Kidney (tissue), 14 donors: ENCODE results near the gene GRIP2. TPM values are rescaled to one million over a fixed set of nuclear protein-coding genes. Genes with fewer than 3 reads are reported as not detected.

Experiments used
- DNase-seq, 5 donors: peaks; one replicate each; pipeline ENCODE4 v3.0.0-alpha.2; 2013 to 2020
- FAIRE-seq: peaks from 2 replicates; lab custom pipeline; 2012; peaks lifted over from hg19 to GRCh38; lab: Jason Lieb, UNC
- H3K27ac ChIP-seq, 2 donors: one replicate each; pipeline ENCODE4 v1.7.0; 2013; ENCODE audit warnings: low read depth in 2 of 2, low read length in 2 of 2, inconsistent platforms in 1 of 2
- H3K27me3 ChIP-seq: one replicate; pipeline ENCODE4 v1.7.1; 2013; ENCODE audit warnings: low read length, inconsistent platforms; ENCODE audit not compliant: control insufficient read depth, insufficient read depth
- H3K36me3 ChIP-seq, 3 donors: one replicate each; pipeline versions ENCODE4 v1.7.0 to v1.7.1; 2013; ENCODE audit warnings: low read length in 3 of 3, control low read depth in 1 of 3, inconsistent platforms in 1 of 3; ENCODE audit not compliant: insufficient read depth in 3 of 3, control insufficient read depth in 2 of 3
- H3K4me1 ChIP-seq, 3 donors: one replicate each; pipeline versions ENCODE4 v1.7.0 to v1.7.1; 2013; ENCODE audit warnings: low read length in 3 of 3, inconsistent platforms in 1 of 3, low read depth in 1 of 3; ENCODE audit not compliant: control insufficient read depth in 2 of 3, insufficient read depth in 2 of 3
- H3K4me3 ChIP-seq, 3 donors: one replicate each; pipeline versions ENCODE4 v1.7.0 to v1.8.1; 2013; ENCODE audit warnings: low read length in 3 of 3, control low read depth in 1 of 3, inconsistent platforms in 1 of 3
- H3K9ac ChIP-seq, 3 donors: one replicate each; pipeline versions ENCODE4 v1.7.0 to v1.7.1; 2013; ENCODE audit warnings: low read length in 3 of 3, control low read depth in 1 of 3, inconsistent platforms in 1 of 3
- H3K9me3 ChIP-seq, 3 donors: one replicate each; pipeline versions ENCODE4 v1.7.0 to v1.7.1; 2013; ENCODE audit warnings: low read length in 3 of 3, control low read depth in 1 of 3, inconsistent platforms in 1 of 3; ENCODE audit not compliant: control insufficient read depth in 2 of 3, insufficient read depth in 1 of 3
- CTCF ChIP-seq: IDR thresholded peaks from 3 replicates; pipeline ENCODE4 v1.5.1; 2012; ENCODE audit warnings: mild to moderate bottlenecking, moderate library complexity, borderline replicate concordance; ENCODE audit not compliant: insufficient read depth; ENCODE audit errors: extremely low read depth
- intact Hi-C: fragments of 100-400 bp; cut with DNase I; formaldehyde crosslinking; loops from one replicate; pipeline ENCODE4 v1.11.1; 2022
- polyA plus RNA-seq: library from polyadenylated mRNA; stranded (reverse); fragments of 350-450 nt; fragmentation: Illumina TruSeq; extraction: RNeasy Lipid Tissue Mini Kit (QIAGEN cat#74804); gene quantifications from one replicate; pipeline ENCODE4 v1.2.3, GENCODE V29; 2014; ENCODE audit warnings: low read depth, low replicate concordance; ENCODE audit not compliant: insufficient read depth
- total RNA-seq: library from RNA; stranded (reverse); fragmentation: NEBNext Ultra II Directional; extraction: Animal tissue kit (Norgen Biotek cat#: 25700); gene quantifications from one replicate; pipeline ENCODE4 v1.2.1, GENCODE V29; 2021
- donor health status: control.
- donor health status: control.
- donor health status: control.
- donor health status: control.
- donor health status: control.
- donor health status: DM: yes; HTN: yes; CAD: no.
- donor health status: Normal renal cell carcinoma (clear cell type).

GRIP2 gene
- total and polyA plus RNA-seq, 2 donors from 2014 or later: 3.0 to 3.2 TPM

GRCh38 chr3:14562121-14562890 is 22.2 kb upstream of the GRIP2 start:
- no peak overlapping the region for H3K4me3 ChIP-seq
- DNase-seq (peak in 1 of 5 donors; percentile 47), FAIRE-seq (no peak)
- no peak for TF ChIP-seq CTCF
- H3K4me1 ChIP-seq: no peaks in the 10 kb centered on the region
- no peak overlapping the region for H3K27ac ChIP-seq
- H3K36me3 ChIP-seq: no peaks in the 10 kb centered on the region
- no peaks in the 10 kb centered on the region for H3K27me3 ChIP-seq
- no peak overlapping the region for H3K9ac ChIP-seq
- H3K9me3 ChIP-seq: no peaks in the 10 kb centered on the region
- intact Hi-C loops: no loop called here

- no peak overlapping the region for H3K27ac ChIP-seq
- no peak for DNase-seq
- no peaks in the 10 kb centered on the region for H3K27me3 ChIP-seq
- H3K9me3 ChIP-seq: no peaks in the 10 kb centered on the region
- no peak for FAIRE-seq
- intact Hi-C loops: no loop called here
- H3K9ac ChIP-seq: no peak overlapping the region
- H3K36me3 ChIP-seq: no peaks in the 10 kb centered on the region
- H3K4me1 ChIP-seq: no peaks in the 10 kb centered on the region
- no peak overlapping the region for H3K4me3 ChIP-seq
- no peak for TF ChIP-seq CTCF
These were observed 21.2 kb upstream of the GRIP2 start for GRCh38 chr3:14561051-14561960.

- H3K4me1 ChIP-seq: no peaks in the 10 kb centered on the region
- no peak overlapping the region for H3K9ac ChIP-seq
- no peak overlapping the region for H3K27ac ChIP-seq
- no peaks in the 10 kb centered on the region for H3K27me3 ChIP-seq
- H3K4me3 ChIP-seq: no peak overlapping the region
- intact Hi-C loops: no loop called here
- H3K36me3 ChIP-seq: no peaks in the 10 kb centered on the region
- no peak for TF ChIP-seq CTCF
- FAIRE-seq (no peak), DNase-seq (no peak)
- no peaks in the 10 kb centered on the region for H3K9me3 ChIP-seq
These were observed 20.0 kb upstream of the GRIP2 start for GRCh38 chr3:14560110-14560509.
